HEK293 (cell line): Measurements from ENCODE around the gene GMDS.

Source experiments
- CTCF ChIA-PET: fragments of 350-600 bp; formaldehyde crosslinking; extraction: SDS; loops from one replicate; lab custom pipeline; 2021; ENCODE audit warnings: antibody characterized with exemption; lab: Yijun Ruan, JAX
- POLR2A ChIA-PET: fragments of 300-600 bp; formaldehyde crosslinking; extraction: SDS; loops from one replicate; lab custom pipeline; 2020; ENCODE audit warnings: antibody characterized with exemption, inconsistent platforms; lab: Yijun Ruan, JAX
- H3K27ac ChIP-seq: fragments of 200-500 bp; sonication (Bioruptor generic); 2 replicates; pipeline ENCODE4 v1.5.1; 2014; ENCODE audit warnings: low read depth, low read length, control low read depth, inconsistent platforms; ENCODE audit errors: extremely low read depth
- H3K36me3 ChIP-seq, 2 experiments: fragments of 200-500 bp in 1 of 2; sonication (Bioruptor generic) in 1 of 2; 1 replicate in 1 of 2; 2 replicates in 1 of 2; pipeline ENCODE4 v1.5.1; 2014 to 2017; ENCODE audit warnings: inconsistent platforms in 2 of 2, low read length in 2 of 2; ENCODE audit not compliant: control insufficient read depth in 2 of 2, insufficient read depth in 1 of 2
- H3K4me1 ChIP-seq: fragments of 200-500 bp; sonication (Bioruptor generic); 2 replicates; pipeline ENCODE4 v1.5.1; 2014; ENCODE audit warnings: mild to moderate bottlenecking, low read length, inconsistent platforms; ENCODE audit not compliant: control insufficient read depth, insufficient read depth
- H3K4me3 ChIP-seq: 2 replicates; pipeline ENCODE4 v1.5.1; 2011; ENCODE audit warnings: low read depth, mild to moderate bottlenecking, control low read depth, low read length, moderate library complexity
- H3K9me3 ChIP-seq: fragments of 200-500 bp; sonication (Bioruptor generic); 2 replicates; pipeline ENCODE4 v1.5.1; 2014; ENCODE audit warnings: low read depth, low read length, inconsistent platforms; ENCODE audit not compliant: control insufficient read depth, insufficient read depth
- GFI1B ChIP-seq: fragments of 450-650 bp; formaldehyde crosslinking; IDR thresholded peaks from 2 replicates; pipeline ENCODE4 v1.5.1; 2016; ENCODE audit warnings: missing biosample characterization, missing genetic modification characterization
- KLF9 ChIP-seq: fragments of 450-650 bp; formaldehyde crosslinking; IDR thresholded peaks from 2 replicates; pipeline ENCODE4 v1.5.1; 2016; ENCODE audit warnings: missing biosample characterization, missing genetic modification characterization, low read depth
- ZFHX2 ChIP-seq: fragments of 450-650 bp; formaldehyde crosslinking; conservative IDR thresholded peaks from 2 replicates; pipeline ENCODE4 v1.5.1; 2016; ENCODE audit warnings: missing biosample characterization, missing genetic modification characterization
- ZFP69B ChIP-seq: fragments of 450-650 bp; formaldehyde crosslinking; IDR thresholded peaks from 2 replicates; pipeline ENCODE4 v1.5.1; 2016; ENCODE audit warnings: missing biosample characterization, missing genetic modification characterization
- ZNF175 ChIP-seq: fragments of 450-650 bp; formaldehyde crosslinking; IDR thresholded peaks from 2 replicates; pipeline ENCODE4 v1.5.1; 2016; ENCODE audit warnings: missing biosample characterization, missing genetic modification characterization
- ZNF239 ChIP-seq: fragments of 450-650 bp; formaldehyde crosslinking; IDR thresholded peaks from 2 replicates; pipeline ENCODE4 v1.5.1; 2016; ENCODE audit warnings: missing biosample characterization, missing genetic modification characterization
- ZNF292 ChIP-seq: fragments of 450-650 bp; formaldehyde crosslinking; IDR thresholded peaks from 2 replicates; pipeline ENCODE4 v1.5.1; 2016; ENCODE audit warnings: low read depth, missing biosample characterization, missing genetic modification characterization, borderline replicate concordance
- ZNF404 ChIP-seq: fragments of 450-650 bp; formaldehyde crosslinking; IDR thresholded peaks from 2 replicates; pipeline ENCODE4 v1.5.1; 2017; ENCODE audit warnings: missing biosample characterization, missing genetic modification characterization
- ZNF473 ChIP-seq: fragments of 450-650 bp; formaldehyde crosslinking; IDR thresholded peaks from 2 replicates; pipeline ENCODE4 v1.5.1; 2017; ENCODE audit warnings: missing biosample characterization, missing genetic modification characterization
- ZNF501 ChIP-seq: fragments of 450-650 bp; formaldehyde crosslinking; IDR thresholded peaks from 2 replicates; pipeline ENCODE4 v1.5.1; 2016; ENCODE audit warnings: missing biosample characterization, missing genetic modification characterization
- ZNF510 ChIP-seq: fragments of 450-650 bp; formaldehyde crosslinking; IDR thresholded peaks from 2 replicates; pipeline ENCODE4 v1.5.1; 2018; ENCODE audit warnings: mild to moderate bottlenecking, missing genetic modification characterization, missing biosample characterization; ENCODE audit not compliant: insufficient replicate concordance
- ZNF521 ChIP-seq: fragments of 450-650 bp; formaldehyde crosslinking; IDR thresholded peaks from 2 replicates; pipeline ENCODE4 v1.5.1; 2017; ENCODE audit warnings: missing biosample characterization, mild to moderate bottlenecking, missing genetic modification characterization
- ZNF544 ChIP-seq: fragments of 450-650 bp; formaldehyde crosslinking; IDR thresholded peaks from 2 replicates; pipeline ENCODE4 v1.5.0; 2017; ENCODE audit warnings: missing biosample characterization, missing genetic modification characterization
- ZNF548 ChIP-seq: fragments of 450-650 bp; formaldehyde crosslinking; IDR thresholded peaks from 2 replicates; pipeline ENCODE4 v1.5.1; 2016; ENCODE audit warnings: missing biosample characterization, missing genetic modification characterization
- ZNF555 ChIP-seq: fragments of 450-650 bp; formaldehyde crosslinking; conservative IDR thresholded peaks from 2 replicates; pipeline ENCODE4 v1.5.1; 2017; ENCODE audit warnings: missing biosample characterization, mild to moderate bottlenecking, missing genetic modification characterization, inconsistent platforms
- ZNF571 ChIP-seq: fragments of 450-650 bp; formaldehyde crosslinking; IDR thresholded peaks from 2 replicates; pipeline ENCODE4 v1.5.0; 2017; ENCODE audit warnings: missing biosample characterization, missing genetic modification characterization
- ZNF664 ChIP-seq: fragments of 450-650 bp; formaldehyde crosslinking; IDR thresholded peaks from 2 replicates; pipeline ENCODE4 v1.5.1; 2016; ENCODE audit warnings: missing biosample characterization, missing genetic modification characterization
- ZNF701 ChIP-seq: fragments of 450-650 bp; formaldehyde crosslinking; IDR thresholded peaks from 2 replicates; pipeline ENCODE4 v1.5.1; 2016; ENCODE audit warnings: missing biosample characterization, missing genetic modification characterization
- TF ChIP-seq, protein P1 (sequence below): fragments of 450-650 bp; formaldehyde crosslinking; IDR thresholded peaks from 2 replicates; pipeline ENCODE4 v1.5.1; 2017; ENCODE audit warnings: missing biosample characterization, missing genetic modification characterization
- TF ChIP-seq, protein P2 (sequence below): fragments of 450-650 bp; formaldehyde crosslinking; IDR thresholded peaks from 2 replicates; pipeline ENCODE4 v1.5.1; 2016; ENCODE audit warnings: missing biosample characterization, missing genetic modification characterization
- TF ChIP-seq, protein P3 (sequence below): fragments of 450-650 bp; formaldehyde crosslinking; conservative IDR thresholded peaks from 2 replicates; pipeline ENCODE4 v1.5.1; 2016; ENCODE audit warnings: low read depth, missing biosample characterization, missing genetic modification characterization

The GMDS gene

DNA sequence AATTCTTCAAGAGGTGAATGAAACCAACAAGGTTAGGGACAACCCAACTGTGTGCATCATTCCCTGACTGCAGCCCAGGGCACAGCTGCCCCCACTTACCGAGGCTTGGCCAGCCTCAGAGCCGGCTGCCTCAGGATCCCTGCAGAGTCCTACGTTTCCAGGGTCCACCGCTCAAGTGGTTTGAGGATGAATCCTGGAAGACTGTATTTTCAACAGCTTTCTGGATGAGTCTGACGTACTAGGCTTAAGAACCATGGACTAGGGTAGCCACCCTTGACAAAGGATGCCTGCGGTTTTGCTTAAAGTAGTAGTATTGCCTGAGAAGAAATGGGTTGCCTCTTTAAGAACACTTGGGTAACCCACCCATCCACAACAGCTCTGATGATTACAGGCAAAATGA lies 534.3 kb downstream of the GMDS start:
- Histone ChIP-seq H3K27ac (no peak overlapping the region), H3K4me1 (no peaks in the 10 kb centered on the region), H3K9me3 (no peaks in the 10 kb centered on the region)
- POLR2A ChIA-PET, result interaction anchor here (1.2 kb wide), 1 partner anchor 101 kb away, joined by 3 read pairs; the partner anchor contains the start of gene FOXC1
- no peak for TF ChIP-seq ZNF501
- TF ChIP-seq, all 188 proteins: peak for 0
- CTCF ChIA-PET, result interaction anchor here (1.4 kb wide), 1 partner anchor 16 kb away, joined by 5 read pairs; no protein-coding TSS in a partner anchor
- Histone ChIP-seq H3K4me3 (no peak overlapping the region), H3K36me3 (no peaks in the 10 kb centered on the region)

DNA sequence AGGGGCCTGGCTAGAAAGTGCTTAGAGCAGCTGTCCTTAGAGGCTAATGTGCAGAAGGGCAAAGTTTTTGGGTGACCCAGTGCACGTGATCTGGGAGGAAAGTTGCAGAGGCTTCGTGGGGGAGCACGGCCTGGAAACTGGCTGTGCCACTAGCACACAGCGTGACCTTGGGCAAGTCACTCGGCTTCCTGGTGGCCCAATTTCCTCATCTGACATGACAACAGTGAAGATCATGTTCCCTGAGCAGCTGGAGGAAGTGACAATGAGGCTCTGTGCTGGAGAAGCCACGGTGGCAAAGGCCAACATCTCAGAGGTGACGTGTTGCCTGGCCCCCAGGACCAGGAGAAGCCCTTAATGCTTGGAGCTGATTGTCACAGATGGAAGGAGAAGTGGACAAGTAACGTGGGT lies 536.2 kb downstream of the GMDS start:
- H3K36me3 ChIP-seq, result no peaks in the 10 kb centered on the region
- ChIA-PET CTCF (no interaction called here), POLR2A (no interaction called here)
- no peaks in the 10 kb centered on the region for H3K9me3 ChIP-seq
- TF ChIP-seq ZNF404 (tag by site-specific recombination), result no peak
- TF ChIP-seq ZNF544 (tag by site-specific recombination), result no peak
- no peak for TF ChIP-seq GFI1B (tag by site-specific recombination)
- no peak for TF ChIP-seq ZNF501
- TF ChIP-seq ZNF571, result no peak
- no peak for TF ChIP-seq ZFHX2 (tag by site-specific recombination)
- no peak for TF ChIP-seq ZNF521
- no peak for TF ChIP-seq ZFP69B (tag by site-specific recombination)
- TF ChIP-seq ZNF555 (tag by site-specific recombination), result no peak
- TF ChIP-seq ZNF239 (tag by site-specific recombination), result no peak
- TF ChIP-seq, protein P1, sequence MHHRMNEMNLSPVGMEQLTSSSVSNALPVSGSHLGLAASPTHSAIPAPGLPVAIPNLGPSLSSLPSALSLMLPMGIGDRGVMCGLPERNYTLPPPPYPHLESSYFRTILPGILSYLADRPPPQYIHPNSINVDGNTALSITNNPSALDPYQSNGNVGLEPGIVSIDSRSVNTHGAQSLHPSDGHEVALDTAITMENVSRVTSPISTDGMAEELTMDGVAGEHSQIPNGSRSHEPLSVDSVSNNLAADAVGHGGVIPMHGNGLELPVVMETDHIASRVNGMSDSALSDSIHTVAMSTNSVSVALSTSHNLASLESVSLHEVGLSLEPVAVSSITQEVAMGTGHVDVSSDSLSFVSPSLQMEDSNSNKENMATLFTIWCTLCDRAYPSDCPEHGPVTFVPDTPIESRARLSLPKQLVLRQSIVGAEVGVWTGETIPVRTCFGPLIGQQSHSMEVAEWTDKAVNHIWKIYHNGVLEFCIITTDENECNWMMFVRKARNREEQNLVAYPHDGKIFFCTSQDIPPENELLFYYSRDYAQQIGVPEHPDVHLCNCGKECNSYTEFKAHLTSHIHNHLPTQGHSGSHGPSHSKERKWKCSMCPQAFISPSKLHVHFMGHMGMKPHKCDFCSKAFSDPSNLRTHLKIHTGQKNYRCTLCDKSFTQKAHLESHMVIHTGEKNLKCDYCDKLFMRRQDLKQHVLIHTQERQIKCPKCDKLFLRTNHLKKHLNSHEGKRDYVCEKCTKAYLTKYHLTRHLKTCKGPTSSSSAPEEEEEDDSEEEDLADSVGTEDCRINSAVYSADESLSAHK (tag by site-specific recombination), result no peak
- TF ChIP-seq ZNF473 (tag by site-specific recombination), result no peak
- TF ChIP-seq, protein P2, sequence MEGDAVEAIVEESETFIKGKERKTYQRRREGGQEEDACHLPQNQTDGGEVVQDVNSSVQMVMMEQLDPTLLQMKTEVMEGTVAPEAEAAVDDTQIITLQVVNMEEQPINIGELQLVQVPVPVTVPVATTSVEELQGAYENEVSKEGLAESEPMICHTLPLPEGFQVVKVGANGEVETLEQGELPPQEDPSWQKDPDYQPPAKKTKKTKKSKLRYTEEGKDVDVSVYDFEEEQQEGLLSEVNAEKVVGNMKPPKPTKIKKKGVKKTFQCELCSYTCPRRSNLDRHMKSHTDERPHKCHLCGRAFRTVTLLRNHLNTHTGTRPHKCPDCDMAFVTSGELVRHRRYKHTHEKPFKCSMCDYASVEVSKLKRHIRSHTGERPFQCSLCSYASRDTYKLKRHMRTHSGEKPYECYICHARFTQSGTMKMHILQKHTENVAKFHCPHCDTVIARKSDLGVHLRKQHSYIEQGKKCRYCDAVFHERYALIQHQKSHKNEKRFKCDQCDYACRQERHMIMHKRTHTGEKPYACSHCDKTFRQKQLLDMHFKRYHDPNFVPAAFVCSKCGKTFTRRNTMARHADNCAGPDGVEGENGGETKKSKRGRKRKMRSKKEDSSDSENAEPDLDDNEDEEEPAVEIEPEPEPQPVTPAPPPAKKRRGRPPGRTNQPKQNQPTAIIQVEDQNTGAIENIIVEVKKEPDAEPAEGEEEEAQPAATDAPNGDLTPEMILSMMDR (tag by site-specific recombination), result no peak
- no peak for TF ChIP-seq ZNF664 (tag by site-specific recombination)
- TF ChIP-seq ZNF292, result no peak
- no peak overlapping the region for H3K27ac ChIP-seq
- no peak overlapping the region for H3K4me3 ChIP-seq
- no peaks in the 10 kb centered on the region for H3K4me1 ChIP-seq

DNA sequence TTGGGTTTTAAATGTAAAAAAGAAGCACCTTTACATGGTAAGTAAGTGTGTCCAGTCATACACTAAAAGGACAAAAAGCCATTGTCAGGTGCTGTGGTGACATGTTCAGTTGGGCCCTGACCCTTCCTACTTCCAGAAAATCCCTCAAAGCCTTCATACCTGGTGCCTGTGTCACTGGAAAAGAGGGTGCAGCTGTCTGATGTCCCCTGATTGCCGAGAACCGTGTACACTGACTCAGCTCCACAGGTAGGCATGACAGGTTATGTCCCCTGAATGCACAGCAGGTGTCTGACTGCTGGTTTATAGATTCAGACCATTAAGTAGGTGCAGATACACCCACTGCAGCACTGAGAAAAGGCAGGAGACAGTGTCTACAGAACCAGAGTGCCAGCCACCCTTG lies 536.6 kb downstream of the GMDS start:
- ChIA-PET CTCF (no interaction called here), POLR2A (no interaction called here)
- H3K36me3 ChIP-seq, result no peaks in the 10 kb centered on the region
- H3K9me3 ChIP-seq, result no peaks in the 10 kb centered on the region
- H3K4me1 ChIP-seq, result no peaks in the 10 kb centered on the region
- H3K4me3 ChIP-seq, result no peak overlapping the region
- H3K27ac ChIP-seq, result no peak overlapping the region
- TF ChIP-seq ZNF292 (no peak), ZNF548 (no peak), ZNF175 (no peak), ZNF510 (tag by site-specific recombination) (no peak), KLF9 (tag by site-specific recombination) (no peak), ZNF701 (tag by site-specific recombination) (no peak)
- TF ChIP-seq, protein P3, sequence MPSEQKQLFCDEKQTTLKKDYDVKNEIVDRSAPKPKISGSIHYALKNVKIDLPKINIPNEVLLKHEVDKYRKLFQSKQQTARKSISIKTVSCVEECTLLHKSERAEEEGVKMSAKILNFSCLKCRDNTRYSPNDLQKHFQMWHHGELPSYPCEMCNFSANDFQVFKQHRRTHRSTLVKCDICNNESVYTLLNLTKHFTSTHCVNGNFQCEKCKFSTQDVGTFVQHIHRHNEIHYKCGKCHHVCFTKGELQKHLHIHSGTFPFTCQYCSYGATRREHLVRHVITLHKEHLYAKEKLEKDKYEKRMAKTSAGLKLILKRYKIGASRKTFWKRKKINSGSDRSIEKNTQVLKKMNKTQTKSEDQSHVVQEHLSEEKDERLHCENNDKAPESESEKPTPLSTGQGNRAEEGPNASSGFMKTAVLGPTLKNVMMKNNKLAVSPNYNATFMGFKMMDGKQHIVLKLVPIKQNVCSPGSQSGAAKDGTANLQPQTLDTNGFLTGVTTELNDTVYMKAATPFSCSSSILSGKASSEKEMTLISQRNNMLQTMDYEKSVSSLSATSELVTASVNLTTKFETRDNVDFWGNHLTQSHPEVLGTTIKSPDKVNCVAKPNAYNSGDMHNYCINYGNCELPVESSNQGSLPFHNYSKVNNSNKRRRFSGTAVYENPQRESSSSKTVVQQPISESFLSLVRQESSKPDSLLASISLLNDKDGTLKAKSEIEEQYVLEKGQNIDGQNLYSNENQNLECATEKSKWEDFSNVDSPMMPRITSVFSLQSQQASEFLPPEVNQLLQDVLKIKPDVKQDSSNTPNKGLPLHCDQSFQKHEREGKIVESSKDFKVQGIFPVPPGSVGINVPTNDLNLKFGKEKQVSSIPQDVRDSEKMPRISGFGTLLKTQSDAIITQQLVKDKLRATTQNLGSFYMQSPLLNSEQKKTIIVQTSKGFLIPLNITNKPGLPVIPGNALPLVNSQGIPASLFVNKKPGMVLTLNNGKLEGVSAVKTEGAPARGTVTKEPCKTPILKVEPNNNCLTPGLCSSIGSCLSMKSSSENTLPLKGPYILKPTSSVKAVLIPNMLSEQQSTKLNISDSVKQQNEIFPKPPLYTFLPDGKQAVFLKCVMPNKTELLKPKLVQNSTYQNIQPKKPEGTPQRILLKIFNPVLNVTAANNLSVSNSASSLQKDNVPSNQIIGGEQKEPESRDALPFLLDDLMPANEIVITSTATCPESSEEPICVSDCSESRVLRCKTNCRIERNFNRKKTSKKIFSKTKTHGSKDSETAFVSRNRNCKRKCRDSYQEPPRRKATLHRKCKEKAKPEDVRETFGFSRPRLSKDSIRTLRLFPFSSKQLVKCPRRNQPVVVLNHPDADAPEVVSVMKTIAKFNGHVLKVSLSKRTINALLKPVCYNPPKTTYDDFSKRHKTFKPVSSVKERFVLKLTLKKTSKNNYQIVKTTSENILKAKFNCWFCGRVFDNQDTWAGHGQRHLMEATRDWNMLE, result no peak
- TF ChIP-seq, protein P2 (tag by site-specific recombination), result no peak
